ENCODE results near the gene RAMAC.
A peak's percentile ranks its signal among the peaks of the same experiment; 100 is the strongest.
"Not testable (repeated sequence)": the region's sequence is repeated elsewhere in the genome, so short reads cannot be mapped to it uniquely, and the experiment has no call there.

RAMAC gene

GRCh38 chr15:82985688-82986441 lies at the start of gene RAMAC:
TSS of gene RAMAC (plus strand) at chr15:82986210. CDS start at chr15:82989019, 2,809 bp downstream.
- DNase-seq: peak; percentile 94

GRCh38 chr15:82936966-82937711 lies 48.9 kb upstream of the RAMAC start:
- no peak for DNase-seq

GRCh38 chr15:82937712-82938058 lies 48.3 kb upstream of the RAMAC start:
- DNase-seq: no peak

GRCh38 chr15:82939678-82940077 lies 46.3 kb upstream of the RAMAC start:
- not testable (repeated sequence) for DNase-seq

- DNase-seq: no peak
These were observed 43.3 kb upstream of the RAMAC start for GRCh38 chr15:82942691-82943090.

- no peak for DNase-seq
These were observed 42.8 kb upstream of the RAMAC start for GRCh38 chr15:82943176-82943575.

GRCh38 chr15:82944056-82944455 lies 42.0 kb upstream of the RAMAC start:
- no peak for DNase-seq

- peak; percentile 14 for DNase-seq
These were observed 41.2 kb upstream of the RAMAC start for GRCh38 chr15:82944821-82945220.

- DNase-seq: peak; percentile 11
These were observed 40.7 kb upstream of the RAMAC start for GRCh38 chr15:82945326-82945725.

GRCh38 chr15:82946155-82946701 lies 39.8 kb upstream of the RAMAC start:
- no peak for DNase-seq

- no peak for DNase-seq
These were observed 35.7 kb upstream of the RAMAC start for GRCh38 chr15:82950295-82950694.

GRCh38 chr15:82950746-82951370 lies 35.2 kb upstream of the RAMAC start:
- DNase-seq: peak; percentile 48

- DNase-seq: no peak
These were observed 34.4 kb upstream of the RAMAC start for GRCh38 chr15:82951472-82952157.

- DNase-seq: no peak
These were observed 33.6 kb upstream of the RAMAC start, which contains the start of gene HOMER2 for GRCh38 chr15:82952158-82953081. TSS of gene HOMER2 (minus strand) at chr15:82952720. CDS start at chr15:82952535, 185 bp downstream.

GRCh38 chr15:82958638-82959037 lies 27.4 kb upstream of the RAMAC start:
- no peak for DNase-seq

- DNase-seq: no peak
These were observed 26.6 kb upstream of the RAMAC start for GRCh38 chr15:82959423-82959822.

GRCh38 chr15:82960766-82961165 lies 25.2 kb upstream of the RAMAC start:
- DNase-seq: no peak

- DNase-seq: no peak
These were observed 22.3 kb upstream of the RAMAC start for GRCh38 chr15:82963471-82964341.

GRCh38 chr15:82964890-82965289 lies 21.1 kb upstream of the RAMAC start:
- no peak for DNase-seq

GRCh38 chr15:82966671-82967071 lies 19.3 kb upstream of the RAMAC start:
- peak; percentile 56 for DNase-seq

- DNase-seq: peak; percentile 87
These were observed 17.9 kb upstream of the RAMAC start for GRCh38 chr15:82968066-82968465.

All from MV-4-11 (cell line).